ENCODE data around the gene BRCA2.
"Not testable (repeated sequence)": the region's sequence is repeated elsewhere in the genome, so short reads cannot be mapped to it uniquely, and the experiment has no call there.

Gene BRCA2

GRCh38 chr13:32309312-32310133, 5.8 kb upstream of the BRCA2 start:
- in situ Hi-C loops (cut with MboI; ENCODE audit: low sequenced_read_pairs): loop anchor here (25.0 kb wide), 1 partner anchor 297 kb away; no protein-coding TSS in a partner anchor

GRCh38 chr13:32310134-32310706, 5.1 kb upstream of the BRCA2 start:
- in situ Hi-C loops (cut with MboI; ENCODE audit: low sequenced_read_pairs): loop anchor here (25.0 kb wide), 1 partner anchor 298 kb away; no protein-coding TSS in a partner anchor

GRCh38 chr13:32311188-32311897, 4.0 kb upstream of the BRCA2 start:
- in situ Hi-C loops (cut with MboI; ENCODE audit: low sequenced_read_pairs): loop anchor here (25.0 kb wide), 1 partner anchor 299 kb away; no protein-coding TSS in a partner anchor

GRCh38 chr13:32314271-32315237, 754 bp upstream of the BRCA2 start:
- in situ Hi-C loops (cut with MboI; ENCODE audit: low sequenced_read_pairs): loop anchor here (25.0 kb wide), 1 partner anchor 302 kb away; no protein-coding TSS in a partner anchor

- in situ Hi-C loops (cut with MboI; ENCODE audit: low sequenced_read_pairs): loop anchor here (25.0 kb wide), 1 partner anchor 304 kb away; no protein-coding TSS in a partner anchor
Observed at GRCh38 chr13:32316028-32316339, 676 bp downstream of the BRCA2 start.

- in situ Hi-C loops (cut with MboI; ENCODE audit: low sequenced_read_pairs): loop anchor here (25.0 kb wide), 1 partner anchor 304 kb away; no protein-coding TSS in a partner anchor
Observed at GRCh38 chr13:32316501-32316900, 1.2 kb downstream of the BRCA2 start.

- in situ Hi-C loops (cut with MboI; ENCODE audit: low sequenced_read_pairs): loop anchor here (25.0 kb wide), 1 partner anchor 306 kb away; no protein-coding TSS in a partner anchor
Observed at GRCh38 chr13:32317716-32318465, 2.6 kb downstream of the BRCA2 start.

GRCh38 chr13:32320528-32320927, 5.2 kb downstream of the BRCA2 start:
- in situ Hi-C loops (cut with MboI; ENCODE audit: low sequenced_read_pairs): loop anchor here (25.0 kb wide), 1 partner anchor 308 kb away; no protein-coding TSS in a partner anchor

- in situ Hi-C loops (cut with MboI; ENCODE audit: low sequenced_read_pairs): loop anchor here (25.0 kb wide), 1 partner anchor 312 kb away; no protein-coding TSS in a partner anchor
Observed at GRCh38 chr13:32323912-32324311, 8.6 kb downstream of the BRCA2 start.

- in situ Hi-C loops (cut with MboI; ENCODE audit: low sequenced_read_pairs): no loop called here
Observed at GRCh38 chr13:32330441-32330840, 15.1 kb downstream of the BRCA2 start.

GRCh38 chr13:32334671-32335070, 19.4 kb downstream of the BRCA2 start:
- in situ Hi-C loops (cut with MboI; ENCODE audit: low sequenced_read_pairs): no loop called here

GRCh38 chr13:32340914-32341313, 25.6 kb downstream of the BRCA2 start:
- in situ Hi-C loops (cut with MboI; ENCODE audit: low sequenced_read_pairs): no loop called here

GRCh38 chr13:32347651-32348050, 32.3 kb downstream of the BRCA2 start:
- in situ Hi-C loops (cut with MboI; ENCODE audit: low sequenced_read_pairs): no loop called here

GRCh38 chr13:32350839-32351441, 35.6 kb downstream of the BRCA2 start:
- in situ Hi-C loops (cut with MboI; ENCODE audit: low sequenced_read_pairs): not testable (repeated sequence)

- in situ Hi-C loops (cut with MboI; ENCODE audit: low sequenced_read_pairs): no loop called here
Observed at GRCh38 chr13:32354040-32354439, 38.7 kb downstream of the BRCA2 start.

GRCh38 chr13:32355935-32356334, 40.6 kb downstream of the BRCA2 start:
- in situ Hi-C loops (cut with MboI; ENCODE audit: low sequenced_read_pairs): not testable (repeated sequence)

- in situ Hi-C loops (cut with MboI; ENCODE audit: low sequenced_read_pairs): no loop called here
Observed at GRCh38 chr13:32362574-32362973, 47.3 kb downstream of the BRCA2 start.

GRCh38 chr13:32370805-32371204, 55.5 kb downstream of the BRCA2 start:
- in situ Hi-C loops (cut with MboI; ENCODE audit: low sequenced_read_pairs): no loop called here

All from HL-60/S4 (cell line).